Liver (tissue), 9 donors: ENCODE results near the gene SURF1. TPM values are rescaled to one million over a fixed set of nuclear protein-coding genes. Genes with fewer than 3 reads are reported as not detected.
A peak's percentile ranks its signal among the peaks of the same experiment; 100 is the strongest.

Experiments
- DNase-seq: peaks from one replicate; pipeline ENCODE4 v3.0.0-alpha.2; 2017; ENCODE audit warnings: low spot score
- H3K27ac ChIP-seq, 2 donors: one replicate each; pipeline ENCODE4 v1.7.0; 2013; ENCODE audit warnings: inconsistent platforms in 2 of 2, low read length in 2 of 2, control low read depth in 1 of 2, low read depth in 1 of 2, mild to moderate bottlenecking in 1 of 2
- H3K27me3 ChIP-seq, 4 donors: one replicate each; pipeline versions ENCODE4 v1.6.1 to v1.7.0; 2013; ENCODE audit warnings: low read length in 3 of 4, inconsistent platforms in 1 of 4, mild to moderate bottlenecking in 1 of 4, moderate library complexity in 1 of 4; ENCODE audit not compliant: control insufficient read depth in 4 of 4, insufficient read depth in 4 of 4
- H3K36me3 ChIP-seq, 4 donors: one replicate each; pipeline versions ENCODE4 v1.6.1 to v1.7.0; 2013; ENCODE audit warnings: low read length in 3 of 4, mild to moderate bottlenecking in 3 of 4, low read depth in 1 of 4, moderate library complexity in 1 of 4; ENCODE audit not compliant: control insufficient read depth in 4 of 4, insufficient read depth in 3 of 4
- H3K4me1 ChIP-seq, 4 donors: one replicate each; pipeline versions ENCODE4 v1.6.1 to v1.7.0; 2013; ENCODE audit warnings: low read length in 3 of 4, mild to moderate bottlenecking in 3 of 4, moderate library complexity in 1 of 4; ENCODE audit not compliant: control insufficient read depth in 4 of 4, insufficient read depth in 4 of 4
- H3K4me3 ChIP-seq, 3 donors: one replicate each; pipeline versions ENCODE4 v1.6.1 to v1.7.0; 2013; ENCODE audit warnings: low read length in 3 of 3, control low read depth in 1 of 3, low read depth in 1 of 3, mild to moderate bottlenecking in 1 of 3
- H3K9ac ChIP-seq, 2 donors: one replicate each; pipeline ENCODE4 v1.7.0; 2013; ENCODE audit warnings: low read length in 2 of 2, mild to moderate bottlenecking in 2 of 2, moderate library complexity in 2 of 2, control low read depth in 1 of 2, low read depth in 1 of 2
- H3K9me3 ChIP-seq, 4 donors: one replicate each; pipeline versions ENCODE4 v1.6.1 to v1.7.0; 2013; ENCODE audit warnings: low read length in 3 of 4; ENCODE audit not compliant: control insufficient read depth in 4 of 4
- ATF3 ChIP-seq: IDR thresholded peaks from 2 replicates; pipeline ENCODE4 v1.6.1; 2016; ENCODE audit warnings: antibody characterized with exemption
- CTCF ChIP-seq: fragments of 150-350 bp; IDR thresholded peaks from 2 replicates; pipeline ENCODE4 v1.5.1; 2017; ENCODE audit warnings: improper control_type of control experiment, low read depth, low read length; ENCODE audit not compliant: missing input control
- FOXA1 ChIP-seq: IDR thresholded peaks from 2 replicates; pipeline ENCODE4 v1.6.1; 2016; ENCODE audit warnings: antibody characterized with exemption
- FOXA2 ChIP-seq: IDR thresholded peaks from 2 replicates; pipeline ENCODE4 v1.6.1; 2016; ENCODE audit warnings: antibody characterized with exemption
- GABPA ChIP-seq, 2 donors: IDR thresholded peaks in 1 of 2; conservative IDR thresholded peaks in 1 of 2; 2 replicates each; pipeline ENCODE4 v1.6.1; 2016; ENCODE audit warnings: antibody characterized with exemption in 2 of 2, mild to moderate bottlenecking in 1 of 2, moderate library complexity in 1 of 2
- HNF4A ChIP-seq, 2 donors: conservative IDR thresholded peaks; 2 replicates each; pipeline ENCODE4 v1.6.1; 2016; ENCODE audit warnings: antibody characterized with exemption in 2 of 2, mild to moderate bottlenecking in 2 of 2
- HNF4G ChIP-seq: IDR thresholded peaks from 2 replicates; pipeline ENCODE4 v1.6.1; 2016; ENCODE audit warnings: antibody characterized with exemption
- JUND ChIP-seq, 2 donors: IDR thresholded peaks; 2 replicates each; pipeline ENCODE4 v1.6.1; 2016; ENCODE audit warnings: antibody characterized with exemption in 2 of 2
- MAX ChIP-seq: IDR thresholded peaks from 2 replicates; pipeline ENCODE4 v1.6.1; 2016; ENCODE audit warnings: antibody characterized with exemption
- RAD21 ChIP-seq, 2 donors: IDR thresholded peaks; 2 replicates each; pipeline ENCODE4 v1.6.1; 2016; ENCODE audit warnings: antibody characterized with exemption in 2 of 2, mild to moderate bottlenecking in 2 of 2
- REST ChIP-seq: IDR thresholded peaks from 2 replicates; pipeline ENCODE4 v1.6.1; 2016; ENCODE audit warnings: antibody characterized with exemption, mild to moderate bottlenecking
- RXRA ChIP-seq, 2 donors: IDR thresholded peaks; 2 replicates each; pipeline ENCODE4 v1.6.1; 2017 to 2018; ENCODE audit warnings: antibody characterized with exemption in 2 of 2, mild to moderate bottlenecking in 1 of 2
- SP1 ChIP-seq: IDR thresholded peaks from 2 replicates; pipeline ENCODE4 v1.6.1; 2018; ENCODE audit warnings: antibody characterized with exemption, mild to moderate bottlenecking
- WGBS: extraction: QIAGEN DNeasy Blood & Tissue Kit; methylation state at CpG from one replicate; pipeline ENCODE4 v1.1.7; 2013; 5-methylcytosine and 5-hydroxymethylcytosine counted together
- polyA plus RNA-seq, 2 donors: library from polyadenylated mRNA; stranded (reverse) in 1 of 2; unstranded in 1 of 2; fragments of 200-250 nt in 1 of 2; fragments of >200 nt in 1 of 2; fragmentation: Nextera tagmentation in 1 of 2; extraction: Ambion mirVana in 1 of 2; gene quantifications; one replicate each; pipeline versions ENCODE4 v1.2.1 to v1.2.3, GENCODE V29; 2013 to 2015
- total RNA-seq, 2 donors: library from RNA; depleted of rRNA; stranded (reverse); fragments of >200 nt; gene quantifications; one replicate each; pipeline ENCODE4 v1.2.3, GENCODE V29; 2014
- donor health status: healthy.
- donor health status: healthy.
- donor health status: healthy.
- donor health status: healthy.
- donor health status: healthy.

The SURF1 gene
- total and polyA plus RNA-seq, 4 donors = 20.7 to 106 (median 50.5) TPM

- H3K9ac ChIP-seq = no peak overlapping the region
- H3K36me3 ChIP-seq = peaks cover 16 to 45% (median 35%) of the 10 kb centered on the region in 4 donors
- H3K4me1 ChIP-seq = peaks cover 28 to 65% (median 61%) of the 10 kb centered on the region in 4 donors
- H3K27ac ChIP-seq = peak overlapping the region; percentile 55 to 71
- no peak for DNase-seq
- TF ChIP-seq RAD21 (IDR thresholded peaks at IDR 0.05) = no peak
- no peak for TF ChIP-seq MAX
- TF ChIP-seq GABPA (IDR thresholded peaks at IDR 0.05 in 1 of 2, conservative IDR thresholded peaks at IDR 0.05 in 1 of 2) = peak in 1 of 2 donors; percentile 36
- peak in 1 of 2 donors; percentile 30 for TF ChIP-seq HNF4A (conservative IDR thresholded peaks at IDR 0.05)
- peak; percentile 13 to 20 for TF ChIP-seq RXRA (IDR thresholded peaks at IDR 0.05)
- H3K4me3 ChIP-seq = no peak overlapping the region
- 42% methylated on average over 18 of the region's 18 CpGs for WGBS
- H3K27me3 ChIP-seq = no peaks in the 10 kb centered on the region
- H3K9me3 ChIP-seq = no peaks in the 10 kb centered on the region
Observed at GRCh38 chr9:133368249-133368881, 12.1 kb upstream of the SURF1 start.

GRCh38 chr9:133367778-133368177, 11.5 kb upstream of the SURF1 start:
- Histone ChIP-seq H3K4me1 (peaks cover 25 to 59% (median 55%) of the 10 kb centered on the region in 4 donors), H3K27me3 (no peaks in the 10 kb centered on the region), H3K36me3 (peaks cover 17 to 51% (median 40%) of the 10 kb centered on the region in 4 donors), H3K27ac (peak overlapping the region; percentile 55 to 71), H3K9ac (no peak overlapping the region), H3K4me3 (no peak overlapping the region), H3K9me3 (no peaks in the 10 kb centered on the region)
- 80% methylated on average over 10 of the region's 10 CpGs for WGBS
- TF ChIP-seq FOXA1 (no peak), FOXA2 (no peak), HNF4A (conservative IDR thresholded peaks at IDR 0.05) (no peak), RAD21 (IDR thresholded peaks at IDR 0.05) (no peak)
- DNase-seq = no peak

GRCh38 chr9:133367221-133367620, 10.9 kb upstream of the SURF1 start:
- TF ChIP-seq SP1 (no peak), HNF4G (no peak)
- Histone ChIP-seq H3K4me1 (peaks cover 23 to 56% (median 49%) of the 10 kb centered on the region in 4 donors), H3K9ac (no peak overlapping the region), H3K9me3 (no peaks in the 10 kb centered on the region), H3K27me3 (no peaks in the 10 kb centered on the region), H3K36me3 (peaks cover 21 to 55% (median 43%) of the 10 kb centered on the region in 4 donors), H3K27ac (no peak overlapping the region), H3K4me3 (no peak overlapping the region)
- 96% methylated on average over 22 of the region's 22 CpGs for WGBS
- no peak for DNase-seq

GRCh38 chr9:133366435-133366834, 10.1 kb upstream of the SURF1 start:
- Histone ChIP-seq H3K27me3 (no peaks in the 10 kb centered on the region), H3K36me3 (peaks cover 23 to 61% (median 50%) of the 10 kb centered on the region in 4 donors), H3K27ac (no peak overlapping the region), H3K9me3 (no peaks in the 10 kb centered on the region), H3K4me1 (peaks cover 15 to 53% (median 42%) of the 10 kb centered on the region in 4 donors), H3K4me3 (no peak overlapping the region), H3K9ac (no peak overlapping the region)
- no peak for TF ChIP-seq JUND (IDR thresholded peaks at IDR 0.05)
- no peak for TF ChIP-seq ATF3
- TF ChIP-seq REST = no peak
- TF ChIP-seq CTCF = no peak
- no peak for TF ChIP-seq RXRA (IDR thresholded peaks at IDR 0.05)
- TF ChIP-seq FOXA2 = no peak
- no peak for DNase-seq
- 94% methylated on average over 11 of the region's 11 CpGs for WGBS
